ENCODE data around the gene BCLAF1. TPM values are rescaled to one million over a fixed set of nuclear protein-coding genes. Genes with fewer than 3 reads are reported as not detected.

Gene BCLAF1
- total and polyA plus RNA-seq, 9 of the 15 experiments (the other 6 are each of a cell fraction or from before 2014, with no cell fraction given) = 65.4 to 286 (median 165) TPM

DNA sequence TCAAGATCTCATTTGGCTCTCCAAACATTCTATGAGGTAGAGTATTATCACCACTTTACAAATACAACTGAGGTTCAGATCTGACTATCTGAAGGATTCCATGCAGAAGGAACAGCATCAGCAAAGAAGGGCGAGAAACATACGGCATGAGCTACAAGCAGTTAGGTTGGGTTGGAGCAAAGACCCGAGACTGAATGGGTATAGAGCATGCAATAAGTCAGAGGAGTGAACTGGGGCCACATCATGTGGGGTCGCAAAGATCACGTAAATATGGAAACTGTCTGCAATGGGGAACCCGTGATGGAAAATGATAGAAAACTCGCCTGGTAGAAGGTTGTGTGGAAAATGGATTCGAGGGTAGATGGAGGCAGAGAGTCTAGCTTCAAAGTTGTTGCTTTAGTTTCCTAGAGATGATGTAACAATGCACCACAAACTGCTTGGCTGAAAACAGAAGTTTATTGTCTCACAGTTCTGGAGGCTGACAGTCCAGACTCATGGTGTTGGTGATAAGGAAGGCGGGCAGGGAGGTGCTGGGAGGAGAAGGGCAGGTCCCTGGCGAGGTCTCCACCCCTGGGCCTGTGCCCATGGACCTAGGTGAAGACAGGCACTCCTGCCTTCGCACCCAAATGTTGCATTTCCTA, 44.3 kb upstream of the BCLAF1 start (continued):
- TF ChIP-seq ZNF699 (CRISPR knock-in tag; IDR thresholded peaks at IDR 0.05; ENCODE audit: insufficient replicate concordance) (no peak), ATF4 (CRISPR knock-in tag; IDR thresholded peaks at IDR 0.05) (peak; percentile 92), ZFP30 (CRISPR knock-in tag; IDR thresholded peaks at IDR 0.05; ENCODE audit: borderline replicate concordance) (no peak), JUND (IDR thresholded peaks at IDR 0.05; ENCODE audit: borderline replicate concordance, low read depth, low read length) (peak; percentile 48; the same call in 1 of the 2 replicates), JUND (tag; IDR thresholded peaks at IDR 0.05; ENCODE audit: borderline replicate concordance, low read depth, low read length) (peak; percentile 76; the same call in 2 of the 3 replicates), GABPB2 (CRISPR knock-in tag; conservative IDR thresholded peaks at IDR 0.05) (no peak), ZFP1 (CRISPR knock-in tag; IDR thresholded peaks at IDR 0.05) (no peak), ARID1B (IDR thresholded peaks at IDR 0.05) (peak; percentile 80), E4F1 (CRISPR knock-in tag; IDR thresholded peaks at IDR 0.05; ENCODE audit: borderline replicate concordance) (no peak), SREBF1 (IDR thresholded peaks at IDR 0.05; ENCODE audit: borderline replicate concordance, low read depth, low read length) (no peak), CCNT2 (IDR thresholded peaks at IDR 0.05; ENCODE audit: borderline replicate concordance, extremely low read depth, insufficient read length, low read depth, low read length) (peak; percentile 31), SIN3A (IDR thresholded peaks at IDR 0.05; ENCODE audit: borderline replicate concordance in 2 of 2, control insufficient read depth in 1 of 2, low read depth in 2 of 2, low read length in 2 of 2) (no peak), BDP1 (IDR thresholded peaks at IDR 0.05; ENCODE audit: insufficient read depth, insufficient read length) (no peak), NCOR1 (IDR thresholded peaks at IDR 0.05) (peak; percentile 52)
- TF ChIP-seq, protein P1, sequence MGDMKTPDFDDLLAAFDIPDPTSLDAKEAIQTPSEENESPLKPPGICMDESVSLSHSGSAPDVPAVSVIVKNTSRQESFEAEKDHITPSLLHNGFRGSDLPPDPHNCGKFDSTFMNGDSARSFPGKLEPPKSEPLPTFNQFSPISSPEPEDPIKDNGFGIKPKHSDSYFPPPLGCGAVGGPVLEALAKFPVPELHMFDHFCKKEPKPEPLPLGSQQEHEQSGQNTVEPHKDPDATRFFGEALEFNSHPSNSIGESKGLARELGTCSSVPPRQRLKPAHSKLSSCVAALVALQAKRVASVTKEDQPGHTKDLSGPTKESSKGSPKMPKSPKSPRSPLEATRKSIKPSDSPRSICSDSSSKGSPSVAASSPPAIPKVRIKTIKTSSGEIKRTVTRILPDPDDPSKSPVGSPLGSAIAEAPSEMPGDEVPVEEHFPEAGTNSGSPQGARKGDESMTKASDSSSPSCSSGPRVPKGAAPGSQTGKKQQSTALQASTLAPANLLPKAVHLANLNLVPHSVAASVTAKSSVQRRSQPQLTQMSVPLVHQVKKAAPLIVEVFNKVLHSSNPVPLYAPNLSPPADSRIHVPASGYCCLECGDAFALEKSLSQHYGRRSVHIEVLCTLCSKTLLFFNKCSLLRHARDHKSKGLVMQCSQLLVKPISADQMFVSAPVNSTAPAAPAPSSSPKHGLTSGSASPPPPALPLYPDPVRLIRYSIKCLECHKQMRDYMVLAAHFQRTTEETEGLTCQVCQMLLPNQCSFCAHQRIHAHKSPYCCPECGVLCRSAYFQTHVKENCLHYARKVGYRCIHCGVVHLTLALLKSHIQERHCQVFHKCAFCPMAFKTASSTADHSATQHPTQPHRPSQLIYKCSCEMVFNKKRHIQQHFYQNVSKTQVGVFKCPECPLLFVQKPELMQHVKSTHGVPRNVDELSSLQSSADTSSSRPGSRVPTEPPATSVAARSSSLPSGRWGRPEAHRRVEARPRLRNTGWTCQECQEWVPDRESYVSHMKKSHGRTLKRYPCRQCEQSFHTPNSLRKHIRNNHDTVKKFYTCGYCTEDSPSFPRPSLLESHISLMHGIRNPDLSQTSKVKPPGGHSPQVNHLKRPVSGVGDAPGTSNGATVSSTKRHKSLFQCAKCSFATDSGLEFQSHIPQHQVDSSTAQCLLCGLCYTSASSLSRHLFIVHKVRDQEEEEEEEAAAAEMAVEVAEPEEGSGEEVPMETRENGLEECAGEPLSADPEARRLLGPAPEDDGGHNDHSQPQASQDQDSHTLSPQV (IDR thresholded peaks at IDR 0.05) = 0 out of 2 replicates have a peak, but pooled peaks have one; percentile 40
- TF ChIP-seq, protein P2, sequence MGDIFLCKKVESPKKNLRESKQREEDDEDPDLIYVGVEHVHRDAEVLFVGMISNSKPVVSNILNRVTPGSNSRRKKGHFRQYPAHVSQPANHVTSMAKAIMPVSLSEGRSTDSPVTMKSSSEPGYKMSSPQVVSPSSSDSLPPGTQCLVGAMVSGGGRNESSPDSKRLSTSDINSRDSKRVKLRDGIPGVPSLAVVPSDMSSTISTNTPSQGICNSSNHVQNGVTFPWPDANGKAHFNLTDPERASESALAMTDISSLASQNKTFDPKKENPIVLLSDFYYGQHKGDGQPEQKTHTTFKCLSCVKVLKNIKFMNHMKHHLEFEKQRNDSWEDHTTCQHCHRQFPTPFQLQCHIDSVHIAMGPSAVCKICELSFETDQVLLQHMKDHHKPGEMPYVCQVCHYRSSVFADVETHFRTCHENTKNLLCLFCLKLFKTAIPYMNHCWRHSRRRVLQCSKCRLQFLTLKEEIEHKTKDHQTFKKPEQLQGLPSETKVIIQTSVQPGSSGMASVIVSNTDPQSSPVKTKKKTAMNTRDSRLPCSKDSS (IDR thresholded peaks at IDR 0.05; ENCODE audit: low read depth, partially characterized antibody) = no peak
